GM12865 (cell line): ENCODE data around the gene DLG2.
A peak's percentile ranks its signal among the peaks of the same experiment; 100 is the strongest.

ENCODE experiments used
- DNase-seq: peaks from one replicate; pipeline ENCODE4 v3.0.0; 2010; ENCODE audit warnings: low read depth
- H3K4me3 ChIP-seq: 2 replicates; pipeline ENCODE4 v1.5.1; 2011; ENCODE audit warnings: mild to moderate bottlenecking, low read depth, low read length, control low read depth
- CTCF ChIP-seq: IDR thresholded peaks from 2 replicates; pipeline ENCODE4 v1.5.1; 2011; ENCODE audit warnings: low read length, control low read depth, low read depth, inconsistent platforms; ENCODE audit not compliant: insufficient read depth; ENCODE audit errors: missing control alignments

Gene DLG2

GRCh38 chr11:84297570-84297969 lies 1329.6 kb downstream of the DLG2 start:
- no peak overlapping the region for H3K4me3 ChIP-seq
- TF ChIP-seq CTCF, result no peak
- no peak for DNase-seq

- no peak for TF ChIP-seq CTCF
- H3K4me3 ChIP-seq, result no peak overlapping the region
- DNase-seq, result no peak
These were observed 1331.3 kb downstream of the DLG2 start for GRCh38 chr11:84295815-84296214.

GRCh38 chr11:84292955-84293354 lies 1334.2 kb downstream of the DLG2 start:
- no peak for DNase-seq
- no peak overlapping the region for H3K4me3 ChIP-seq
- no peak for TF ChIP-seq CTCF

DNA sequence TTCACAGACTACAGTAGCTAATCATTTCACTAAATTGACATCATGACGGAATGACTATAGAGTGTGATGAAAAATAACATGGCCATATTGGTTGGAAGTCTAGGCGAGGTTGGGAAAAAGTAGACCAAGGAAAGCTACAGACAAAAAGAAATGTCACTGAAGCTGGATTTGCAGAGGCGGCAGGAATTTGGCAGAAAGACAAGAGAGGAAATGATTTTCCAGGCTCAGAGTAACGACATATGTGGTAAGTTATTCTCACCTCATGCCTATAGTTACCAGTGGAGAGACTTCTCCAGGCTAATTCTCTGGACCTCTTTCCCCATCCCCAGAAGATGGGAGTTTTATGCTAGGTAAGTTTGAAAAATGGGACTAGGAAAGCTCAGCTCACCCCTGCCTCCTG lies 1335.1 kb downstream of the DLG2 start:
- no peak for DNase-seq
- TF ChIP-seq CTCF, result no peak
- no peak overlapping the region for H3K4me3 ChIP-seq

DNA sequence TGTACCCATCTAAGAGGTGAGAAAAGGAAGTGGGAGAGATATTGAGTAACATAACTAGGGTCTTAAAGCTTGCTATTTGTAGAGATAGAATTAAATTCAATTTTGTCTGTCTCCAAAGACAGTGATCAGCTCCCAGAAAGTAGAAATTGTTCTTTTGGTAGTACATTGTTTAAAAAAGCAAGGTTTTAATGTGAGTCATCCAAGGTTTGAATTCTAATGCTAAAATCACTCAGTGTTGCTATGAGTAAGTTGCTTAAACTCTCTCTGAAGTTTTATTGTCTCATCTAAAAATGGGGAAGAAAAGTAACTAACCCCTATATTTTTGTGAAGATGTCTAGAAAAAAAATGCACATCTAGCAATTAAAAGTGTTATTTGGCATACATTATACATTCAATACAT lies 1336.5 kb downstream of the DLG2 start:
- no peak for DNase-seq
- no peak for TF ChIP-seq CTCF
- H3K4me3 ChIP-seq, result no peak overlapping the region

DNA sequence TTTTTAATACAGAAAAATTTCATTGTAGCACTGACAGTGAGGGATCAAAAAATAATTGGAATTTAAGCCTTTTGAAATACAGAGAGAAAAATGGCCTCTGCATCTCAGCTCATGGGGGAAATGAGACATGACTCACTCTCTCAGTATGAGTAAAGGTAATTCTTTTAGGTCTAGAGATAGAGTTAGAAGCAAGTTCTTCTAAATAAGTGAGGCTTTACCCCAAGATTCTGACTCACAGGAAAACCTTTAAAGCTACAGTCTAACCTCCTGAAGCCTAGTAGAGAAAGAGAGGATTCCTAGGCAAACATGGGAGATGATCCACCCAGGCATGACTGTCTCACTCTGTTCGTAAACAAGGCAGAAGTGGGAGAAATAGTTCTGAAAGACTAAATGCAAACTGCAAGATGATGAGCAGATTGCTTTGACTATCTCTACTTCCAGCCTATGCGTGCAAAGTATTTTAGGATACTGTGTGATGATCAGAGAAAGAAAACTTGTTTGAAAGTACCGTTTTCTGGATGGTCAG lies 1337.7 kb downstream of the DLG2 start:
- DNase-seq, result peak; percentile 63
- no peak overlapping the region for H3K4me3 ChIP-seq
- no peak for TF ChIP-seq CTCF

- no peak overlapping the region for H3K4me3 ChIP-seq
- DNase-seq, result no peak
- TF ChIP-seq CTCF, result no peak
These were observed 1353.6 kb downstream of the DLG2 start for GRCh38 chr11:84273541-84273940.
